OCI-LY1 (cell line): ENCODE measurements around the gene TLE4.

ENCODE experiments used
- H2AFZ ChIP-seq: fragments of 200-600 bp; sonication (generic), shearing (Covaris generic); 2 replicates; pipeline ENCODE4 v1.6.0; 2014; ENCODE audit warnings: antibody characterized with exemption, mild to moderate bottlenecking, low read length
- H3F3A ChIP-seq: fragments of 200-600 bp; sonication (generic), shearing (Covaris generic); 2 replicates; pipeline ENCODE4 v1.6.0; 2014; ENCODE audit warnings: mild to moderate bottlenecking, antibody characterized with exemption, low read length, moderate library complexity; ENCODE audit not compliant: insufficient read depth
- H3K27ac ChIP-seq: fragments of 200-600 bp; sonication (generic); 2 replicates; pipeline ENCODE4 v1.5.1; 2014; ENCODE audit warnings: low read length, mixed run types, mild to moderate bottlenecking, low read depth; ENCODE audit not compliant: poor library complexity, severe bottlenecking
- H3K27me3 ChIP-seq: fragments of 200-600 bp; sonication (generic); 2 replicates; pipeline ENCODE4 v1.6.0; 2014; ENCODE audit warnings: antibody characterized with exemption, mild to moderate bottlenecking, low read length, moderate library complexity; ENCODE audit not compliant: insufficient read depth
- H3K36me3 ChIP-seq: fragments of 200-600 bp; sonication (generic); 2 replicates; pipeline ENCODE4 v1.6.1; 2014; ENCODE audit warnings: mild to moderate bottlenecking, antibody characterized with exemption, low read length, moderate library complexity, mixed read lengths; ENCODE audit not compliant: insufficient read depth
- H3K4me1 ChIP-seq: fragments of 200-600 bp; sonication (generic); 2 replicates; pipeline ENCODE4 v1.5.1; 2014; ENCODE audit warnings: mild to moderate bottlenecking, low read length, moderate library complexity; ENCODE audit not compliant: insufficient read depth, severe bottlenecking
- H3K4me2 ChIP-seq: fragments of 200-600 bp; sonication (generic), shearing (Covaris generic); 2 replicates; pipeline ENCODE4 v1.6.1; 2014; ENCODE audit warnings: low read length
- H3K4me3 ChIP-seq: fragments of 200-600 bp; sonication (generic); 2 replicates; pipeline ENCODE4 v1.5.1; 2014; ENCODE audit warnings: low read length, low read depth, mild to moderate bottlenecking, mixed read lengths; ENCODE audit not compliant: poor library complexity, severe bottlenecking
- H3K79me2 ChIP-seq: fragments of 200-600 bp; shearing (Covaris generic); 2 replicates; pipeline ENCODE4 v1.6.1; 2016; ENCODE audit warnings: mixed run types, low read length, mixed read lengths; ENCODE audit not compliant: insufficient read depth
- H3K9ac ChIP-seq: fragments of 200-600 bp; sonication (generic), shearing (Covaris generic); 2 replicates; pipeline ENCODE4 v1.6.1; 2014; ENCODE audit warnings: mild to moderate bottlenecking, low read length, mixed read lengths
- H3K9me2 ChIP-seq: fragments of 200-600 bp; sonication (generic), shearing (Covaris generic); 2 replicates; pipeline ENCODE4 v1.6.1; 2014; ENCODE audit warnings: low read depth, mild to moderate bottlenecking, low read length, mixed read lengths
- H3K9me3 ChIP-seq: fragments of 200-600 bp; shearing (Covaris generic); 2 replicates; pipeline ENCODE4 v1.6.1; 2014; ENCODE audit warnings: low read length, mixed read lengths
- H4K20me1 ChIP-seq: fragments of 200-600 bp; sonication (generic), shearing (Covaris generic); 2 replicates; pipeline ENCODE4 v1.6.0; 2016; ENCODE audit warnings: mild to moderate bottlenecking, low read length; ENCODE audit not compliant: insufficient read depth
- CTCF ChIP-seq: fragments of 200-600 bp; sonication (generic), shearing (Covaris generic); IDR thresholded peaks from 2 replicates; pipeline ENCODE4 v1.5.1; 2017; ENCODE audit warnings: mild to moderate bottlenecking, antibody characterized with exemption, low read length, moderate library complexity, mixed read lengths
- EZH2 ChIP-seq: fragments of 200-600 bp; sonication (generic), shearing (Covaris generic); IDR thresholded peaks from 2 replicates; pipeline ENCODE4 v1.8.0; 2017; ENCODE audit warnings: borderline replicate concordance, mixed run types, mild to moderate bottlenecking, antibody characterized with exemption, low read length, moderate library complexity, mixed read lengths

TLE4 gene

GRCh38 chr9:79555474-79556089, 16.2 kb upstream of the TLE4 start:
- H3K4me2 ChIP-seq = no peak overlapping the region
- H4K20me1 ChIP-seq = no peaks in the 10 kb centered on the region
- H3F3A ChIP-seq = no peaks in the 10 kb centered on the region
- H3K27ac ChIP-seq = no peak overlapping the region
- TF ChIP-seq EZH2 (no peak), CTCF (no peak)
- no peak overlapping the region for H3K4me3 ChIP-seq
- no peak overlapping the region for H3K9ac ChIP-seq
- no peaks in the 10 kb centered on the region for H3K9me2 ChIP-seq
- H3K27me3 ChIP-seq = no peaks in the 10 kb centered on the region
- H3K79me2 ChIP-seq = no peaks in the 10 kb centered on the region
- H3K9me3 ChIP-seq = no peaks in the 10 kb centered on the region
- H3K4me1 ChIP-seq = no peaks in the 10 kb centered on the region
- no peak overlapping the region for H2AFZ ChIP-seq
- H3K36me3 ChIP-seq = no peaks in the 10 kb centered on the region

- Histone ChIP-seq H3K9me3 (no peaks in the 10 kb centered on the region), H3K9me2 (no peaks in the 10 kb centered on the region), H3K27ac (no peak overlapping the region), H3K79me2 (no peaks in the 10 kb centered on the region), H3K36me3 (no peaks in the 10 kb centered on the region), H3K4me1 (no peaks in the 10 kb centered on the region), H3K9ac (no peak overlapping the region), H2AFZ (no peak overlapping the region), H3K4me2 (no peak overlapping the region), H3F3A (no peaks in the 10 kb centered on the region), H3K27me3 (no peaks in the 10 kb centered on the region), H3K4me3 (no peak overlapping the region), H4K20me1 (no peaks in the 10 kb centered on the region)
- no peak for TF ChIP-seq CTCF
- TF ChIP-seq EZH2 = no peak
Measured at GRCh38 chr9:79559495-79560181, 12.1 kb upstream of the TLE4 start.

- Histone ChIP-seq H3K27ac (no peak overlapping the region), H4K20me1 (no peaks in the 10 kb centered on the region), H3K9me2 (no peaks in the 10 kb centered on the region)
Measured at GRCh38 chr9:79562749-79563386, 8.9 kb upstream of the TLE4 start.

More at GRCh38 chr9:79562749-79563386, 8.9 kb upstream of the TLE4 start:
- Histone ChIP-seq H3K9me3 (0 out of 2 replicates have a peak, but pooled peaks cover 2% of the 10 kb centered on the region), H2AFZ (no peak overlapping the region), H3K9ac (no peak overlapping the region), H3K79me2 (no peaks in the 10 kb centered on the region), H3K4me1 (peaks cover under 1% of the 10 kb centered on the region), H3K27me3 (no peaks in the 10 kb centered on the region; the same call in 1 of the 2 replicates), H3K4me3 (no peak overlapping the region), H3K36me3 (no peaks in the 10 kb centered on the region; the same call in 1 of the 2 replicates), H3K4me2 (no peak overlapping the region), H3F3A (no peaks in the 10 kb centered on the region)
- TF ChIP-seq EZH2 = no peak
